Fibroblast of villous mesenchyme (primary cell): ENCODE results near the gene LRWD1. TPM values are rescaled to one million over a fixed set of nuclear protein-coding genes. Genes with fewer than 3 reads are reported as not detected.
A peak's percentile ranks its signal among the peaks of the same experiment; 100 is the strongest.

Source experiments
- DNase-seq: peaks from one replicate; pipeline ENCODE4 v3.0.0-alpha.2; 2010; ENCODE audit warnings: low read depth
- H3K4me3 ChIP-seq: 2 replicates; pipeline ENCODE4 v1.5.1; 2011; ENCODE audit warnings: low read depth, mild to moderate bottlenecking, low read length
- CTCF ChIP-seq: IDR thresholded peaks from 2 replicates; pipeline ENCODE4 v1.5.1; 2012; ENCODE audit warnings: low read depth, mild to moderate bottlenecking, low read length; ENCODE audit not compliant: insufficient read depth
- total RNA-seq: library from RNA; depleted of rRNA; stranded (reverse); fragments of >200 nt; gene quantifications from 2 replicates; pipeline ENCODE4 v1.2.3, GENCODE V29; 2012

LRWD1 gene
- total RNA-seq, 1 donor = 22.9 TPM

DNA sequence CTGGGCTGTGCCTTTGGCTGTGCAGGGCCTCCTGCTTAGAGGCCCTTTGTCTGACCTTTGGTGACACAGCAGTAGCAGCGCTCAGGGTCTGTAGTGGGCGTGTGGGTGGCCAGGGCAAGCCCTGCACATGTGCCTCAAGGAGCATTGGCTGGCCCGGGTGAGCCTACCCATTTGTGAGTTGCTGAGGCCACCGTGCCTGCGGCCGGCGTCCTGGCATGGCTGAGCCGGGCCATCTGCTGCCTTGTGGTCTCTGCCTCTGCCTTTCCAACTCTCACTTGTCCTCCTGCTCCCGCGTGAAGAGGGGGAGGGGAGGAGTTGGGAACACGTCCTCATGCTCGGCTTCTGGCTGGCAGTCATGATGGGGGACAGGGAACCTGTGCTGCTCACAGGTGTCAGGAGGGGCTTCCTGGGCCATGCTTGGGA is 40.6 kb upstream of the LRWD1 start:
- no peak overlapping the region for H3K4me3 ChIP-seq
- DNase-seq = no peak
- no peak for TF ChIP-seq CTCF

GRCh38 chr7:102424787-102425218 is 40.0 kb upstream of the LRWD1 start:
- no peak for TF ChIP-seq CTCF
- no peak overlapping the region for H3K4me3 ChIP-seq
- no peak for DNase-seq

DNA sequence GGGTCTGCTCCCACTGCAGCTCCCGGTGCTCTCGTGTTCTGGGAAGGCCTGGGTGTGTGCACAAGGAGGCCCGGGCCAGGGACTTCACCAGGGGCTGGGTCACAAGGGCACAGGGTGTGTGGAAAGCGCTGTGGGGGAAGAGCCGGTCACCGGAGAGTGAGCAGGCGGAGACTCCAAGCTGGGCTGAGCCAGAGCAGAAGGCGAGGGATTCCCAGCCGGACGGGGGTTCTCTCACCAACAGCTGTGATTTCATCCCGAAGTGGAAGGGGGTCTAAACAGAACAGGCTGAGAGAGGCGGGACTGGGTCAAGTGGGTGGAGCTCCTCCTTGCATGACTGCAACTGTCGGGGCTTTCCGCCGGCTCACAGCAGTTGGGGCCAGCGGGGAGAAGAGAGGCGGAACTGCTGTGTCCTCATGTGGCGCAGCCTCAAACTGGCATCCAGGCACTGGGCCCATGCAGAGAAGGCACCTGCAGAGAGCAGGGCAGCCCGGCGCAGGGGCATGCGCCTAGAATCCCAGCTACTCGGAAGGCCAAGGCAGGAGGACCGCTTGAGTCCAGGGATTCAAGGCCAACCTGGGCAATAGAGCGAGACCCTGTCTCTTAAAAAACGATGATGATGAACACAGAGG is 39.0 kb upstream of the LRWD1 start:
- DNase-seq = peak; percentile 78
- TF ChIP-seq CTCF = no peak

DNA sequence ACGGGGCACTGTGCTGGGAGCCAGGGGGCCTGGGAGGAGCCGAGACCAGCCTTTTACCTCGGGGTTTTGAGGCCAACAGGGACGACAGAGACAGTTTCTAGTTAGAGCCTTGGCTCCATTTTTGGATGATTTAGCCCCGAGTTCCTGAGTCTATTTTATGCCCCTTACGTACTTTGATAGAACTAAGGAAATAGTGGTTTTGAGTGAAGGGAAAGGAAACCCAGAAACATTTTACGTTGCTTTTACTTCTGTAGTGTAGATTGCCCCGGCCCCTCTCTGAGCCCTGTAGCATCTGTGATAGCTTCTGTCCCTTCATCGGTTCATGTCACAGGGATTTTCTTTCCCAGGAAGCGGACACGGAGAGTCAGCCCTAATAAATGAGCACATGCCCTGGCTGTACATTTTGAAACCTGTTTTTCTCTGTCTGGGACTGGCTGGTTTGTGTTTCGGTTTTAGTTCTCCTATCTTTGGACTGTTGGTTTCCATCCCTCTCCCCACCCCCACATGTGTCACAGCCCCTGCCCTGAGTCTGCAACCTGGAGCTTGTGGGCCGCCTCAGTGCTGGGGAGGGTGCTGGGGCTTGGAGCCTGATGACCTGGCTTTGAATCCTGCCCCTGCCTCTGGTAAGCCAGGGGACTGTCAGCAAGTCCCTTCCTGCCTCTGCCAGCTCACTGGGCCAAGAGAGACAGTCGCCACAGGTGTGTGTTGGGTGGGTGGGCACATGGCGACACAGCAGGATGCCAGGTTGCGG is 38.3 kb upstream of the LRWD1 start:
- no peak for TF ChIP-seq CTCF
- no peak for DNase-seq
- no peak overlapping the region for H3K4me3 ChIP-seq

More for the DNA sequence above, 39.0 kb upstream of the LRWD1 start:
- H3K4me3 ChIP-seq = no peak overlapping the region

DNA sequence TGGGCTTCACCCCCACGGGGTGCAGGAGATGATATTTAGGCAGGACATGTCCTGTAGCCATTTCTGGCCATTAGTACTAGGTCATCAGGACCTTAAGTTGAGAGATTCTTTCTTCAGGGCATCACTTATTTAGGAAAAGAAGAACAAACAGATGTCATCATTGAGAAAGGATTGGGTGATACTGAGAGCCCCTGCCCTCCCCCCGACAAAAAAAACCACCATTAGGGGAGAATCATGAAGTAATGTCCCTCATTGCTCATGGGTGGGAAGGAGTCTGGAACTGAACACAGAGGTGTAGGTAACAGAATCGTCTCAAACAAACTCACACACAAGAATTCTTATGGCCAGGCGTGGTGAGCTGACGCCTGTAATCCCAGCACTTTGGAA is 37.8 kb upstream of the LRWD1 start:
- TF ChIP-seq CTCF = no peak
- H3K4me3 ChIP-seq = no peak overlapping the region

GRCh38 chr7:102429141-102429899 is 35.5 kb upstream of the LRWD1 start:
- TF ChIP-seq CTCF = no peak
- H3K4me3 ChIP-seq = no peak overlapping the region
- DNase-seq = no peak

More for the DNA sequence above, 37.8 kb upstream of the LRWD1 start:
- no peak for DNase-seq
